T-helper 2 cell treated with Interferon-gamma antibody and Interleukin-4, amounts not matched to agents 100 ng/mL and 5 ng/mL, for 36 hours (primary cell): ENCODE data around the gene HDHD2. TPM values are rescaled to one million over a fixed set of nuclear protein-coding genes. Genes with fewer than 3 reads are reported as not detected.

Experiments
- intact Hi-C: fragments of 100-400 bp; cut with micrococcal nuclease; formaldehyde crosslinking; loops from one replicate; pipeline ENCODE4 v1.15.1; 2023
- total RNA-seq: library from RNA; stranded (reverse); gene quantifications from 2 replicates; pipeline ENCODE4 v1.2.3, GENCODE V29; 2022

The HDHD2 gene
- total RNA-seq, 1 donor from 2014 or later: 41.0 TPM

DNA sequence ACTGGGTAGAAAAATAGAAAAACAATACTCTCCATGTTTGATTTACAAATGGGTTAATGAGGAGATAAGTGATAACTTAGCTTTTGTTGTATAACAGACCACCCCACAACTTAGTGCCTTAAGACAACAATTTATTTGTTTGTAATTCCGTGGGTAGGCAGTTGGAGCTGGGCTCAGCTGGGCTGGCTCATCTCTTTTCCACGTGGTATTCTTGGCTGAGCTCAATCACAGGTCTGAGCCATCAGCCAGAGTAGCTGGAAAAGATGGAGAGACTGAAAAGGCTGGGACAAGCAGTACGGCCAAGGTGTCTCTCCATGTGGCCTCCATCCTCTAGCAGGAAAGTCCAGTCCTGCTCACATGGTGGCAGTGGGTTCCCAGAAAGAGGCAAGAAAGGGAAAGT, 82.7 kb downstream of the HDHD2 start:
- intact Hi-C loops: no loop called here

GRCh38 chr18:47063096-47063495, 87.2 kb downstream of the HDHD2 start:
- intact Hi-C loops: no loop called here

DNA sequence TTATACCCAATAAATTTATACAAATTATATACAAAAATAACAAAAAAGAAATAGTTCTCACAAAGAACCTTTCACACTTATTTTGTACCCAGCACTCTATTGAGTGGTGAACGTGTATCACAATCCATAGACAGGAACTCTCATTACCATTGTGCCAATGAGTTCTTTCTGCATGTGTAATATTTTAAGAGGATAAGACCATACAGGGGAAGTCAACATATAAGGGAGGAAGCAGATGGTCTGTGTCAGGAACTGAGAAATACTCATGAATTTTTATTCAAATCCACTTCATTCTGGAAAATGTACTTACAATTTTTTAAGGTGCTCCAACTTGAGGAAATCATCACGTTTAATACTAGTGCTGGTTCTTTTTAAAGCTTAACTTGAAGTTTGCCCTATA, 87.8 kb downstream of the HDHD2 start:
- intact Hi-C loops: no loop called here

Other genes with a start within 250 kb of the HDHD2 start
- 26.8 and 29.2 TPM in 2 replicates for gene PIAS2, start 233.0 kb downstream of the HDHD2 start, total RNA-seq
- gene KATNAL2, start 232.9 kb downstream of the HDHD2 start, total RNA-seq: 0.73 and 1.0 TPM in 2 replicates
- gene ELOA2, start 114.9 kb downstream of the HDHD2 start, total RNA-seq: not detected in 2 replicates
- gene IER3IP1, start 25.9 kb upstream of the HDHD2 start, total RNA-seq: 11.7 and 13.2 TPM in 2 replicates
- not detected in 2 replicates for gene SKOR2, start 101.2 kb upstream of the HDHD2 start, total RNA-seq